Spleen (tissue), 11 donors: ENCODE results near the gene DUOX1. TPM values are rescaled to one million over a fixed set of nuclear protein-coding genes. Genes with fewer than 3 reads are reported as not detected.

Experiments
- DNase-seq: peaks from one replicate; pipeline ENCODE4 v3.0.0-alpha.2; 2020
- H3K27ac ChIP-seq, 8 donors: fragments of 200-600 bp; sonication (generic) in 7 of 8; 1 replicate in 4 of 8; 2 replicates in 4 of 8; pipeline versions ENCODE4 v1.5.0 to v1.8.0; 2016 to 2021; ENCODE audit warnings: inconsistent platforms in 4 of 8, mild to moderate bottlenecking in 4 of 8, moderate library complexity in 1 of 8
- H3K27me3 ChIP-seq, 7 donors: fragments of 200-600 bp; sonication (generic) in 6 of 7; replicated peaks in 1 of 7; 1 replicate in 4 of 7; 2 replicates in 3 of 7; pipeline versions ENCODE4 v1.5.0 to v1.8.0; 2016 to 2021; ENCODE audit warnings: inconsistent platforms in 3 of 7, mild to moderate bottlenecking in 1 of 7
- H3K36me3 ChIP-seq, 6 donors: fragments of 200-600 bp; sonication (generic) in 5 of 6; 1 replicate in 4 of 6; 2 replicates in 2 of 6; pipeline versions ENCODE4 v1.5.0 to v1.8.0; 2016 to 2021; ENCODE audit warnings: inconsistent platforms in 2 of 6
- H3K4me1 ChIP-seq, 6 donors: fragments of 200-600 bp; sonication (generic) in 5 of 6; 1 replicate in 3 of 6; 2 replicates in 3 of 6; pipeline versions ENCODE4 v1.5.0 to v1.8.0; 2016 to 2021; ENCODE audit warnings: inconsistent platforms in 3 of 6
- H3K4me3 ChIP-seq, 8 donors: fragments of 200-600 bp; sonication (generic) in 7 of 8; 1 replicate in 4 of 8; 2 replicates in 4 of 8; pipeline versions ENCODE4 v1.5.0 to v1.8.0; 2016 to 2021; ENCODE audit warnings: inconsistent platforms in 4 of 8, mild to moderate bottlenecking in 4 of 8, moderate library complexity in 2 of 8
- H3K9me3 ChIP-seq, 8 donors: fragments of 200-600 bp; sonication (generic) in 7 of 8; 1 replicate in 4 of 8; 2 replicates in 4 of 8; pipeline versions ENCODE4 v1.5.0 to v1.8.0; 2016 to 2021; ENCODE audit warnings: inconsistent platforms in 4 of 8
- POLR2A ChIP-seq, 3 donors: fragments of 450-650 bp; IDR thresholded peaks; one replicate each; pipeline ENCODE4 v1.5.1; 2017; ENCODE audit warnings: antibody characterized with exemption in 3 of 3, mild to moderate bottlenecking in 1 of 3
- POLR2AphosphoS5 ChIP-seq, 3 donors: sonication (generic); formaldehyde crosslinking; IDR thresholded peaks; one replicate each; pipeline ENCODE4 v1.5.1; 2017; ENCODE audit warnings: antibody characterized with exemption in 3 of 3
- WGBS, 5 donors: extraction: QIAGEN DNeasy Blood & Tissue Kit in 3 of 5; methylation state at CpG; one replicate each; pipeline versions ENCODE4 v1.1.5 to v1.1.7; 2013 to 2018; 5-methylcytosine and 5-hydroxymethylcytosine counted together
- intact Hi-C: fragments of 100-400 bp; cut with DNase I; formaldehyde crosslinking; loops from one replicate; pipeline ENCODE4 v1.15.0; 2023; ENCODE audit warnings: low total_unique reads
- polyA plus RNA-seq, 3 donors: library from polyadenylated mRNA; stranded (reverse); fragments of 200-250 nt; gene quantifications; one replicate each; pipeline ENCODE4 v1.2.1, GENCODE V29; 2013
- total RNA-seq, 7 donors: library from RNA; depleted of rRNA in 3 of 7; stranded (reverse); fragments of >200 nt in 3 of 7; fragmentation: NEBNext Ultra II Directional in 4 of 7; extraction: Animal tissue kit (Norgen Biotek cat#: 25700) in 4 of 7; gene quantifications; one replicate each; pipeline versions ENCODE4 v1.1.0 to v1.2.1, GENCODE V29; 2016 to 2021
- TF ChIP-seq, protein P1 (sequence below), 11 experiments: fragments of 200-600 bp in 7 of 11; fragments of 450-650 bp in 4 of 11; sonication (generic) in 4 of 11; IDR thresholded peaks in 8 of 11; conservative IDR thresholded peaks in 3 of 11; 1 replicate in 7 of 11; 2 replicates in 4 of 11; pipeline versions ENCODE4 v1.4.0 to v1.8.0; 2016 to 2021; ENCODE audit warnings: antibody characterized with exemption in 11 of 11, inconsistent platforms in 4 of 11, mild to moderate bottlenecking in 1 of 11
- donor health status: healthy with polysubstance abuse.
- donor health status: DM: no; HTN: no; CAD: no; lungs with moderate emphysema.
- donor health status: DM: no; HTN: no; CAD: no.
- donor health status: Bipolar disorder and iron deficiency.
- donor health status: healthy.
- donor health status: DM: no; HTN: no; CAD: no.
- donor health status: DM: yes; HTN: yes; CAD: no.

The DUOX1 gene
- total and polyA plus RNA-seq, 10 donors, result 0.04 to 0.28 (median 0.09) TPM; not detected in 5

DNA sequence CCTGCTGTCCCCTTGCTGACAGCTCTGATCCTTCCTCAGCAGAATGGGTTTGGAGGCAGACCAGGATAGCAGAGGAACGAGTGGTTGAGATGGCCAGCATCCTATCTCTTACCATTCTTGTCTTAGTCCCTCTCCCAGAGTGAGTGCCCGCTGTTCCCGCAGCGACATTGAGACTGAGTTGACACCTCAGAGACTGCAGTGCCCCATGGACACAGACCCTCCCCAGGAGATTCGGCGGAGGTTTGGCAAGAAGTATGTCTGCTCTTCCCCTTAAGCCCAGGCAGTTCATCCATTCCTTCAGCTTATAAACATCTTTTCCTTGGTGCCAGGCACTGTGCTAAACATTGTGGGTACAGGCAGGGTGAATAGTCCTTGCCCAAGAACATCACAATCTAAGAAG lies 21.2 kb downstream of the DUOX1 start:
- intact Hi-C loops, result no loop called here
- DNase-seq, result no peak
- no peak overlapping the region for H3K27ac ChIP-seq
- TF ChIP-seq, protein P1, sequence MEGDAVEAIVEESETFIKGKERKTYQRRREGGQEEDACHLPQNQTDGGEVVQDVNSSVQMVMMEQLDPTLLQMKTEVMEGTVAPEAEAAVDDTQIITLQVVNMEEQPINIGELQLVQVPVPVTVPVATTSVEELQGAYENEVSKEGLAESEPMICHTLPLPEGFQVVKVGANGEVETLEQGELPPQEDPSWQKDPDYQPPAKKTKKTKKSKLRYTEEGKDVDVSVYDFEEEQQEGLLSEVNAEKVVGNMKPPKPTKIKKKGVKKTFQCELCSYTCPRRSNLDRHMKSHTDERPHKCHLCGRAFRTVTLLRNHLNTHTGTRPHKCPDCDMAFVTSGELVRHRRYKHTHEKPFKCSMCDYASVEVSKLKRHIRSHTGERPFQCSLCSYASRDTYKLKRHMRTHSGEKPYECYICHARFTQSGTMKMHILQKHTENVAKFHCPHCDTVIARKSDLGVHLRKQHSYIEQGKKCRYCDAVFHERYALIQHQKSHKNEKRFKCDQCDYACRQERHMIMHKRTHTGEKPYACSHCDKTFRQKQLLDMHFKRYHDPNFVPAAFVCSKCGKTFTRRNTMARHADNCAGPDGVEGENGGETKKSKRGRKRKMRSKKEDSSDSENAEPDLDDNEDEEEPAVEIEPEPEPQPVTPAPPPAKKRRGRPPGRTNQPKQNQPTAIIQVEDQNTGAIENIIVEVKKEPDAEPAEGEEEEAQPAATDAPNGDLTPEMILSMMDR (IDR thresholded peaks at IDR 0.05 in 8 of 11, conservative IDR thresholded peaks at IDR 0.05 in 3 of 11), result no peak
- no peak for TF ChIP-seq POLR2A (IDR thresholded peaks at IDR 0.05)
- no peak for TF ChIP-seq POLR2AphosphoS5 (IDR thresholded peaks at IDR 0.05)
- 90 to 97% (median 95%) methylated on average over 6 of the region's 6 CpGs for WGBS, 5 donors
- H3K4me1 ChIP-seq, result no peaks in the 10 kb centered on the region
- H3K27me3 ChIP-seq, result no peaks in the 10 kb centered on the region
- H3K9me3 ChIP-seq, result no peaks in the 10 kb centered on the region
- H3K4me3 ChIP-seq, result no peak overlapping the region
- peaks cover 0 to 23% (median 4%) of the 10 kb centered on the region in 6 donors for H3K36me3 ChIP-seq

- TF ChIP-seq, protein P1 (IDR thresholded peaks at IDR 0.05 in 8 of 11, conservative IDR thresholded peaks at IDR 0.05 in 3 of 11), result no peak
- peak in 1 of 3 donors; percentile 49 for TF ChIP-seq POLR2AphosphoS5 (IDR thresholded peaks at IDR 0.05)
- DNase-seq, result no peak
- Histone ChIP-seq H3K27me3 (no peaks in the 10 kb centered on the region), H3K4me1 (no peaks in the 10 kb centered on the region), H3K4me3 (no peak overlapping the region), H3K27ac (no peak overlapping the region), H3K36me3 (peaks cover 0 to 23% (median 4%) of the 10 kb centered on the region in 6 donors), H3K9me3 (no peaks in the 10 kb centered on the region)
- 94 to 98% (median 95%) methylated on average over 35 to 36 of the region's 36 CpGs for WGBS, 5 donors
- intact Hi-C loops, result no loop called here
These were observed 22.4 kb downstream of the DUOX1 start for GRCh38 chr15:45151998-45152828.

GRCh38 chr15:45155739-45156138 lies 25.9 kb downstream of the DUOX1 start:
- Histone ChIP-seq H3K4me1 (no peaks in the 10 kb centered on the region), H3K9me3 (no peaks in the 10 kb centered on the region), H3K4me3 (no peak overlapping the region), H3K27me3 (no peaks in the 10 kb centered on the region), H3K27ac (no peak overlapping the region), H3K36me3 (peaks cover 0 to 21% (median 4%) of the 10 kb centered on the region in 6 donors)
- intact Hi-C loops, result no loop called here
- TF ChIP-seq, protein P1 (IDR thresholded peaks at IDR 0.05 in 8 of 11, conservative IDR thresholded peaks at IDR 0.05 in 3 of 11), result no peak
- TF ChIP-seq POLR2A (IDR thresholded peaks at IDR 0.05) (no peak), POLR2AphosphoS5 (IDR thresholded peaks at IDR 0.05) (no peak)
- 70 to 89% (median 76%) methylated on average over 8 of the region's 8 CpGs for WGBS, 5 donors
- no peak for DNase-seq

- H3K27me3 ChIP-seq, result no peaks in the 10 kb centered on the region
- no peaks in the 10 kb centered on the region for H3K4me1 ChIP-seq
- intact Hi-C loops, result no loop called here
- no peaks in the 10 kb centered on the region for H3K9me3 ChIP-seq
- WGBS, 5 donors, result 90 to 96% (median 90%) methylated on average over 7 of the region's 7 CpGs
- peaks cover 0 to 9% (median 3%) of the 10 kb centered on the region in 6 donors for H3K36me3 ChIP-seq
- H3K4me3 ChIP-seq, result no peak overlapping the region
- no peak overlapping the region for H3K27ac ChIP-seq
- TF ChIP-seq POLR2AphosphoS5 (IDR thresholded peaks at IDR 0.05) (no peak), POLR2A (IDR thresholded peaks at IDR 0.05) (no peak)
- TF ChIP-seq, protein P1 (IDR thresholded peaks at IDR 0.05 in 8 of 11, conservative IDR thresholded peaks at IDR 0.05 in 3 of 11), result no peak
- no peak for DNase-seq
These were observed 27.1 kb downstream of the DUOX1 start for GRCh38 chr15:45156744-45157455.
